B cell (primary cell): ENCODE results near the gene LAMA3. TPM values are rescaled to one million over a fixed set of nuclear protein-coding genes. Genes with fewer than 3 reads are reported as not detected.

Experiments
- ATAC-seq: fragments of 200-7000 bp; cut with Tn5 transposase; one replicate; pipeline ENCODE4 v1.10.0; 2021; ENCODE audit warnings: low read depth, mild to moderate bottlenecking, moderate number of reproducible peaks, moderate library complexity
- CTCF ChIA-PET: fragments of 350-600 bp; sonication (Branson Sonifier 250); formaldehyde crosslinking; loops from one replicate; lab custom pipeline; 2021; ENCODE audit warnings: antibody characterized with exemption, inconsistent platforms; lab: Charles Lee
- POLR2A ChIA-PET: fragments of 350-600 bp; sonication (Branson Sonifier 250); formaldehyde crosslinking; loops from one replicate; lab custom pipeline; 2021; ENCODE audit warnings: antibody characterized with exemption; lab: Charles Lee
- DNase-seq: peaks from one replicate; pipeline ENCODE4 v3.0.0; 2013
- H2AFZ ChIP-seq: 2 replicates; pipeline ENCODE4 v1.6.1; 2012; ENCODE audit warnings: mild to moderate bottlenecking, low read depth, low read length; ENCODE audit not compliant: insufficient read depth, poor library complexity, severe bottlenecking
- H3K27ac ChIP-seq, 2 donors: 1 replicate in 1 of 2; 2 replicates in 1 of 2; pipeline ENCODE4 v1.5.1; 2012 to 2013; ENCODE audit warnings: low read length in 2 of 2, mild to moderate bottlenecking in 2 of 2, moderate library complexity in 1 of 2
- H3K27me3 ChIP-seq, 4 experiments: fragments of 200-600 bp in 1 of 4; sonication (generic) in 1 of 4; replicated peaks in 1 of 4; 1 replicate in 2 of 4; 2 replicates in 2 of 4; pipeline versions ENCODE4 v1.6.1 to v1.7.0; 2013 to 2016; ENCODE audit warnings: low read length in 3 of 4, mild to moderate bottlenecking in 2 of 4, mixed read lengths in 1 of 4, moderate library complexity in 1 of 4; ENCODE audit not compliant: insufficient read depth in 4 of 4, control insufficient read depth in 3 of 4; ENCODE audit errors: control extremely low read depth in 1 of 4
- H3K36me3 ChIP-seq, 2 experiments: replicated peaks in 1 of 2; 1 replicate in 1 of 2; 2 replicates in 1 of 2; pipeline versions ENCODE4 v1.6.1 to v1.7.1; 2013; ENCODE audit warnings: low read length in 1 of 2; ENCODE audit not compliant: insufficient read depth in 2 of 2, control insufficient read depth in 1 of 2; ENCODE audit errors: control extremely low read depth in 1 of 2, extremely low read depth in 1 of 2
- H3K4me1 ChIP-seq, 2 donors: fragments of 200-600 bp in 1 of 2; sonication (generic) in 1 of 2; 1 replicate in 1 of 2; 2 replicates in 1 of 2; pipeline versions ENCODE4 v1.5.1 to v1.6.1; 2013 to 2017; ENCODE audit warnings: low read length in 2 of 2; ENCODE audit not compliant: control insufficient read depth in 2 of 2, insufficient read depth in 2 of 2
- H3K4me2 ChIP-seq: replicated peaks from 2 replicates; pipeline ENCODE3; 2012; ENCODE audit warnings: mild to moderate bottlenecking, low read depth, low read length; ENCODE audit not compliant: poor library complexity, severe bottlenecking
- H3K4me3 ChIP-seq, 5 experiments: fragments of 200-600 bp in 1 of 5; sonication (generic) in 1 of 5; 1 replicate in 3 of 5; 2 replicates in 2 of 5; pipeline versions ENCODE4 v1.5.1 to v1.7.0; 2011 to 2016; ENCODE audit warnings: low read length in 4 of 5, mild to moderate bottlenecking in 4 of 5, low read depth in 2 of 5, control low read depth in 1 of 5, moderate library complexity in 1 of 5; ENCODE audit not compliant: insufficient read depth in 1 of 5; ENCODE audit errors: control extremely low read depth in 1 of 5, extremely low read depth in 1 of 5
- H3K79me2 ChIP-seq: fragments of 200-600 bp; sonication (generic); one replicate; pipeline ENCODE4 v1.6.0; 2016; ENCODE audit warnings: low read length; ENCODE audit not compliant: control insufficient read depth, insufficient read depth
- H3K9ac ChIP-seq: fragments of 200-600 bp; sonication (generic); 2 replicates; pipeline ENCODE4 v1.6.1; 2017; ENCODE audit warnings: mild to moderate bottlenecking, low read length, moderate library complexity
- H3K9me3 ChIP-seq, 3 donors: one replicate each; pipeline versions ENCODE4 v1.6.1 to v1.7.1; 2013; ENCODE audit warnings: low read length in 2 of 3; ENCODE audit not compliant: control insufficient read depth in 2 of 3, insufficient read depth in 1 of 3; ENCODE audit errors: control extremely low read depth in 1 of 3
- H4K20me1 ChIP-seq: 2 replicates; pipeline ENCODE4 v1.6.0; 2012; ENCODE audit warnings: mild to moderate bottlenecking, low read length; ENCODE audit not compliant: insufficient read depth, control insufficient read depth, poor library complexity, severe bottlenecking
- H3K27ac Mint-ChIP-seq: one replicate; pipeline ENCODE4 v1.8.0; 2021; ENCODE audit warnings: mixed read lengths
- H3K27me3 Mint-ChIP-seq: one replicate; pipeline ENCODE4 v1.8.0; 2021; ENCODE audit warnings: mixed read lengths
- H3K4me1 Mint-ChIP-seq: one replicate; pipeline ENCODE4 v1.8.0; 2021; ENCODE audit warnings: mixed read lengths
- H3K4me3 Mint-ChIP-seq: one replicate; pipeline ENCODE4 v1.8.0; 2021; ENCODE audit warnings: mixed read lengths
- H3K9me3 Mint-ChIP-seq: one replicate; pipeline ENCODE4 v1.8.0; 2022; ENCODE audit warnings: mixed read lengths; ENCODE audit not compliant: insufficient read depth
- EZH2 ChIP-seq: IDR thresholded peaks from 2 replicates; pipeline ENCODE4 v1.6.1; 2012; ENCODE audit warnings: borderline replicate concordance, low read depth, mild to moderate bottlenecking, moderate library complexity, low read length; ENCODE audit not compliant: insufficient read depth, poor library complexity, severe bottlenecking
- WGBS: methylation state at CpG from one replicate; pipeline ENCODE4 v1.1.5; 2013; ENCODE audit warnings: missing lambda C conversion rate; ENCODE audit not compliant: insufficient coverage; 5-methylcytosine and 5-hydroxymethylcytosine counted together
- intact Hi-C: fragments of 100-400 bp; cut with micrococcal nuclease; formaldehyde crosslinking; loops from one replicate; pipeline ENCODE4 v1.10.0; 2022
- polyA plus RNA-seq: library from polyadenylated mRNA; depleted of rRNA; stranded (reverse); fragments of >200 nt; gene quantifications from 2 replicates; pipeline ENCODE4 v1.2.3, GENCODE V29; 2012
- total RNA-seq, 2 donors: library from RNA; stranded (reverse); fragments of 120-200 nt in 1 of 2; gene quantifications; 1 replicate in 1 of 2; 2 replicates in 1 of 2; pipeline versions ENCODE4 v1.2.3 to v1.2.4, GENCODE V29; 2013 to 2022
- TF ChIP-seq, protein P1 (sequence below): fragments of 200-600 bp; IDR thresholded peaks from one replicate; pipeline ENCODE4 v1.8.0; 2022; ENCODE audit warnings: antibody characterized with exemption, mild to moderate bottlenecking

Gene LAMA3
- total and polyA plus RNA-seq, 2 donors (not counting 1 experiment from before 2014, with no cell fraction given): 0.03 to 0.32 TPM

DNA sequence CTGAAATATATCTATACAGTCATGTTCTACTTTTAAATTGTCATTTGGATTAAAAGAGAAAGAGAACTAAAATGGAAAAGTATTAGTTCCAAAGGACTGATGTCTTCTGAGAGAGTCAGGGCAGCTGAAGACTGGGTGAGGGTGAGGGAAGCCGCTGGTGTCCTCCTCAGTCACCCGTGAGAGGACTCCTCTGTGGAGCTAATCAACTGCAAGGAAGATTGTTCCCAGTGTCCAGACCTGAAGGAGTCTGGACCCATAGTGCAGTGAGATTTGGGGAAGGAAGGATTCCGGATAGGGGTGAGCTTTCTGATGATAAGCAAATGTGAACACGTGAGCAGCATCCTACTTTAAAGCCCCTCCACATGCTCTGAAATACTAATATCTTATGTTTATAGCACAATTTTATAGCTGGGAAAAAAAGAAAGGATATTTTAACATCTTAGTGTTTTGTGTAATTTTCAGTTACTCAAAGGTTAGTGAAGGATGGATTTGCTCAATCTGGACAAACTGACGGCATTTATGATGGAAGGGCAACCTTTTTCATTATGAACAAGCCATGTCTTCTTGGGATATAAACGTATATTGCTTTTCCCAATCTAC, 190.8 kb downstream of the LAMA3 start:
- Histone ChIP-seq H3K27ac (no peak overlapping the region), H3K4me1 (no peaks in the 10 kb centered on the region), H3K27me3 (no peaks in the 10 kb centered on the region), H2AFZ (no peak overlapping the region), H3K9me3 (no peaks in the 10 kb centered on the region), H3K9ac (no peak overlapping the region), H3K36me3 (no peaks in the 10 kb centered on the region), H3K4me3 (no peak overlapping the region), H3K4me2 (no peak overlapping the region), H4K20me1 (no peaks in the 10 kb centered on the region), H3K79me2 (no peaks in the 10 kb centered on the region)
- ATAC-seq: no peak
- CTCF ChIA-PET: no interaction called here
- TF ChIP-seq EZH2: no peak
- TF ChIP-seq, protein P1, sequence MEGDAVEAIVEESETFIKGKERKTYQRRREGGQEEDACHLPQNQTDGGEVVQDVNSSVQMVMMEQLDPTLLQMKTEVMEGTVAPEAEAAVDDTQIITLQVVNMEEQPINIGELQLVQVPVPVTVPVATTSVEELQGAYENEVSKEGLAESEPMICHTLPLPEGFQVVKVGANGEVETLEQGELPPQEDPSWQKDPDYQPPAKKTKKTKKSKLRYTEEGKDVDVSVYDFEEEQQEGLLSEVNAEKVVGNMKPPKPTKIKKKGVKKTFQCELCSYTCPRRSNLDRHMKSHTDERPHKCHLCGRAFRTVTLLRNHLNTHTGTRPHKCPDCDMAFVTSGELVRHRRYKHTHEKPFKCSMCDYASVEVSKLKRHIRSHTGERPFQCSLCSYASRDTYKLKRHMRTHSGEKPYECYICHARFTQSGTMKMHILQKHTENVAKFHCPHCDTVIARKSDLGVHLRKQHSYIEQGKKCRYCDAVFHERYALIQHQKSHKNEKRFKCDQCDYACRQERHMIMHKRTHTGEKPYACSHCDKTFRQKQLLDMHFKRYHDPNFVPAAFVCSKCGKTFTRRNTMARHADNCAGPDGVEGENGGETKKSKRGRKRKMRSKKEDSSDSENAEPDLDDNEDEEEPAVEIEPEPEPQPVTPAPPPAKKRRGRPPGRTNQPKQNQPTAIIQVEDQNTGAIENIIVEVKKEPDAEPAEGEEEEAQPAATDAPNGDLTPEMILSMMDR: no peak
- 97% methylated on average over 4 of the region's 6 CpGs for WGBS
- Mint-ChIP-seq H3K4me1 (no peaks in the 10 kb centered on the region), H3K27me3 (peaks cover 17% of the 10 kb centered on the region), H3K4me3 (no peak overlapping the region), H3K27ac (no peak overlapping the region), H3K9me3 (no peaks in the 10 kb centered on the region)
- no peak for DNase-seq
- intact Hi-C loops: no loop called here
- POLR2A ChIA-PET: no interaction called here

DNA sequence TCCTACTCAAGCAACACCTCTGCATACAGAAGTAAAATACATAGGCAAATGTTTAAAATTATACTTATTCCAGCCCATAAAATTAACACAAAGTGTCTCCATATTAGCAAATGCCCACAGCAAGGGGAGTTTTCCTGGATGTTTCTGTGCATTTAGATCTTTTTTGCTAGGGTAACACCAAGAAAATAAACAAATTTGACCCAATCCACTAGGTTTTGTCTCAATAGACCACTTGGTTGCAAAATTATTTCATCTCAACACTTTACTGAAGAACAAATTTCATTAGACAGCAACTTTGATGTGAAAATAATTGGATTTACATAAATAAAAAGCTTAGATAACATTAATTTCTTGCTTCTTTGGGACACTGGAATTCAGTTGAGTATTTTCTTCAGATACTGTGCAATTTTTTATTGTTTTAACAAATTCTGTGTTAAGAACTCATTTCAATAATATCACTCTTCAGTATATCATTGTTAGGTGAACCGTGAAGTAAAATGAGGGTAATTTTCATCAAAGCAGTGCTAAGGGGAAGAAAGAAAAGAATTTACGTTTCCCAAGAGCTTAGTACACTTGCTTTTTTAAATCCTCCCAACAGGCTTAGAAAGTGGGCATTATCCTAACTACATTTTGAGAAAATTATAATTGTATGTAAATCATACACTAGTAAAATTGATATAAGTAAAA, 191.8 kb downstream of the LAMA3 start:
- Histone ChIP-seq H3K4me3 (no peak overlapping the region), H4K20me1 (no peaks in the 10 kb centered on the region), H3K4me2 (no peak overlapping the region), H3K27ac (no peak overlapping the region), H2AFZ (no peak overlapping the region), H3K79me2 (no peaks in the 10 kb centered on the region), H3K27me3 (no peaks in the 10 kb centered on the region), H3K9ac (no peak overlapping the region), H3K9me3 (no peaks in the 10 kb centered on the region), H3K36me3 (no peaks in the 10 kb centered on the region), H3K4me1 (peaks cover 0 to 5% of the 10 kb centered on the region in 2 donors)
- no peak for ATAC-seq
- H3K4me3 Mint-ChIP-seq: no peak overlapping the region
- peaks cover 17% of the 10 kb centered on the region for H3K27me3 Mint-ChIP-seq
- ChIA-PET POLR2A (no interaction called here), CTCF (interaction anchor here (1.4 kb wide), 1 partner anchor 9 kb away, joined by 3 read pairs; no protein-coding TSS in a partner anchor)
- H3K4me1 Mint-ChIP-seq: peaks cover 5% of the 10 kb centered on the region
- no peaks in the 10 kb centered on the region for H3K9me3 Mint-ChIP-seq
- DNase-seq: no peak
- no CpG with 5 or more reads among the region's 2 CpGs for WGBS
- TF ChIP-seq EZH2: no peak
- TF ChIP-seq, protein P1: no peak
- intact Hi-C loops: no loop called here
- H3K27ac Mint-ChIP-seq: no peak overlapping the region
